PC-9 (cell line): ENCODE measurements around the gene DIPK1B.

Experiments used
- CTCF ChIP-seq: fragments of 200-600 bp; sonication (generic); conservative IDR thresholded peaks from 2 replicates; pipeline ENCODE4 v1.6.1; 2017; ENCODE audit warnings: mixed run types, antibody characterized with exemption, mild to moderate bottlenecking, moderate library complexity
- EZH2 ChIP-seq: fragments of 200-600 bp; sonication (generic); IDR thresholded peaks from 2 replicates; pipeline ENCODE4 v1.8.0; 2017; ENCODE audit warnings: antibody characterized with exemption, low read depth

GRCh38 chr9:136662656-136663581 lies 49.5 kb upstream of the DIPK1B start, which contains the start of gene EGFL7:
- TF ChIP-seq CTCF (no peak), EZH2 (no peak)
